ENCODE results near the gene HOXB4. TPM values are rescaled to one million over a fixed set of nuclear protein-coding genes. Genes with fewer than 3 reads are reported as not detected.

The HOXB4 gene
- total and polyA plus RNA-seq, 9 donors: 0.13 to 3.4 (median 0.87) TPM

DNA sequence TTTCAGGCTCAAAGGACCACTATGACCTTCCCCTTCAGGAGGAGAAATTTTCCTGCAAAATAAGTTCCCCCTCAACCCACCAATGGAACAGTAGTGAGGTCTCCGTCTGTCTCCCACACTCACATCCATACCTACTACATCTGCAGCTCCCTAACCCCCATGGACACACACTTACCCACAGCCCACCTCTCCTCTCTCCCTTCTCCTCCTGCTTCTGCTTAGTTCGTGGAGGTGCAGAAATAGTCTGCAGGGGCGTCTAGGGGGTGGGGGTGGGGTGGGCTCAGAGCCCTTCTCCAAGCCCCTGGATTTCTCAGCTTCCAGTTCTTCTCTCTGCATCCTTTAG lies 8.9 kb downstream of the HOXB4 start:
- WGBS, 3 donors: 22 to 39% (median 25%) methylated on average over 3 of the region's 3 CpGs
- H3K27me3 ChIP-seq: no peaks in the 10 kb centered on the region
- H3K36me3 ChIP-seq: no peaks in the 10 kb centered on the region
- no peaks in the 10 kb centered on the region for H3K4me1 ChIP-seq (ENCODE audit: insufficient read depth)
- no peak for DNase-seq
- no peak for TF ChIP-seq POLR2A (IDR thresholded peaks at IDR 0.05)
- no peak for TF ChIP-seq EP300 (IDR thresholded peaks at IDR 0.05)
- TF ChIP-seq, protein P1, sequence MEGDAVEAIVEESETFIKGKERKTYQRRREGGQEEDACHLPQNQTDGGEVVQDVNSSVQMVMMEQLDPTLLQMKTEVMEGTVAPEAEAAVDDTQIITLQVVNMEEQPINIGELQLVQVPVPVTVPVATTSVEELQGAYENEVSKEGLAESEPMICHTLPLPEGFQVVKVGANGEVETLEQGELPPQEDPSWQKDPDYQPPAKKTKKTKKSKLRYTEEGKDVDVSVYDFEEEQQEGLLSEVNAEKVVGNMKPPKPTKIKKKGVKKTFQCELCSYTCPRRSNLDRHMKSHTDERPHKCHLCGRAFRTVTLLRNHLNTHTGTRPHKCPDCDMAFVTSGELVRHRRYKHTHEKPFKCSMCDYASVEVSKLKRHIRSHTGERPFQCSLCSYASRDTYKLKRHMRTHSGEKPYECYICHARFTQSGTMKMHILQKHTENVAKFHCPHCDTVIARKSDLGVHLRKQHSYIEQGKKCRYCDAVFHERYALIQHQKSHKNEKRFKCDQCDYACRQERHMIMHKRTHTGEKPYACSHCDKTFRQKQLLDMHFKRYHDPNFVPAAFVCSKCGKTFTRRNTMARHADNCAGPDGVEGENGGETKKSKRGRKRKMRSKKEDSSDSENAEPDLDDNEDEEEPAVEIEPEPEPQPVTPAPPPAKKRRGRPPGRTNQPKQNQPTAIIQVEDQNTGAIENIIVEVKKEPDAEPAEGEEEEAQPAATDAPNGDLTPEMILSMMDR (IDR thresholded peaks at IDR 0.05): no peak
- intact Hi-C loops (cut with DNase I): no loop called here
- H3K4me3 ChIP-seq: no peak overlapping the region
- no peak overlapping the region for H3K27ac ChIP-seq
- H3K9me3 ChIP-seq: no peaks in the 10 kb centered on the region

DNA sequence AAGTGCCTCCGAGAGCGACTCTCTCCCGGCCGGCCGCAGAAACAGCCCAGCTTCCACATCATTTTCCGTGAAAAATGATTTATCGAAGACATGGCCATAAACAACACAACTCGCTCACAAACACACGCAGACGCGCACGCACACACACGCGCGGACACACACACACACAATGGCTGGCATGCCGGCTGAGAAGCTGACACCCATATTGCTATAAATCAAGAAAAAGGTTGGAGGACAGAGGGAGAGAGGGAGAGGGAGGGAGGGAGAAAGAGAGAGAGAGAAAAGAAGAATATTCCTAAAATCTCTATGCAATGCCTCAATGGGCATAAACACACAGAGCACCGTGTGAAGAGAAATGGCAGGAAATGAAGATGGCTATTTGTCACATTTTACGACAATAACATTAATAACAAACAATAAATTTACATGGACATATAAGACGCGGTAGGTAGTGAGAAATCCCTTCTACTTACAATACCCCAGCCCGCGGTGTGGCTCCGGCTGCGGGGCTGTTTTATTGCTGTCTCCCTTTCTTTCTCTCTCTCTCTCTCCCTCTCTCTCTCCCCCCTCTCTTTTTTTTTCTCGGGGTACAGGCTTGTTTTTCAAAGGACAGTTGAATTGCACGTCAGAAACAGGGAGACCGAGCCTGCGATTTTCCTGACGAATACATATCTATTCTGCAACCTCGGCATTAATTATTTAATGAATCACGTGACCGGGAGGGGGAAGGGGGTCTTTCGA lies 9.5 kb downstream of the HOXB4 start:
- H3K4me3 ChIP-seq: no peak overlapping the region
- WGBS, 3 donors: 5 to 13% (median 7%) methylated on average over 33 of the region's 33 CpGs
- intact Hi-C loops (cut with DNase I): no loop called here
- no peak for DNase-seq
- H3K27ac ChIP-seq: no peak overlapping the region
- H3K36me3 ChIP-seq: no peaks in the 10 kb centered on the region
- TF ChIP-seq EP300 (IDR thresholded peaks at IDR 0.05) (no peak), POLR2A (IDR thresholded peaks at IDR 0.05) (no peak)
- TF ChIP-seq, protein P1 (IDR thresholded peaks at IDR 0.05): no peak
- no peaks in the 10 kb centered on the region for H3K9me3 ChIP-seq
- no peaks in the 10 kb centered on the region for H3K27me3 ChIP-seq
- no peaks in the 10 kb centered on the region for H3K4me1 ChIP-seq (ENCODE audit: insufficient read depth)

DNA sequence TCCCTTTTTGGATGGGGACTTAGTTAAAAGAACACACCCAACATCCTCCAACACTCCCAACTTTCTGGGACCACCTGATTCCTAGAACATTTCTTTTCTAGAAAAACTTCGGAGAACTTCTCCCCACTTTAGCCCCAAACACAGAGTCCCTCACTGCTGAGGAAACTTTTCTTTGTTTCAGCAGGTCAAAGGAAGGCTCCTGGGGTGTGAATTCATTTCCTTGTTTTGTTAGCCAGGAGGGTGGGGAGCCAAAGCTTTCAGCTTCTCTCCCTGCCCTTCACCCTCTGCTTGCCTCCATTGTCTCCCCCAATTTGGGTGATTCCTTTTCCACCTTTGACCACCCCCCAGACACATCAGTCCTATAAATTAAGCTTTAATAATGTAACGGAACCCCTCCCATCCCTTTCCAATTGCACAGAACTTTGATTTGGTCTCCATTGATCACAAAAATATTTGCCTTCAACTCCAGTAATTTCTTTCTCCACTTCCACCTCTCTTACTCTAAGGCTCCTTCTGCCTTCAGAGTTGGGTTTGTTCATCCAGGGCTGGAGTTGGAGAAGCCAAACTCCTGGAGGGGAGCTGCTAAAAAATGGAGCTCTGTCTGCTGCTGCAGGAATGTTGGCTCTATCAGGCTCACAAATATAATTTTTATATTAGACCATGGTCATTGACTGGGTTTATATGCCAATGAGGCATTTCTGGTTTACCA lies 10.3 kb downstream of the HOXB4 start:
- Histone ChIP-seq H3K4me1 (ENCODE audit: insufficient read depth) (no peaks in the 10 kb centered on the region), H3K9me3 (no peaks in the 10 kb centered on the region), H3K4me3 (no peak overlapping the region), H3K36me3 (no peaks in the 10 kb centered on the region), H3K27me3 (no peaks in the 10 kb centered on the region), H3K27ac (no peak overlapping the region)
- TF ChIP-seq POLR2A (IDR thresholded peaks at IDR 0.05) (no peak), EP300 (IDR thresholded peaks at IDR 0.05) (no peak)
- TF ChIP-seq, protein P1 (IDR thresholded peaks at IDR 0.05): no peak
- DNase-seq: no peak
- intact Hi-C loops (cut with DNase I): no loop called here
- WGBS, 3 donors: 60 to 62% (median 60%) methylated on average over 2 of the region's 2 CpGs

DNA sequence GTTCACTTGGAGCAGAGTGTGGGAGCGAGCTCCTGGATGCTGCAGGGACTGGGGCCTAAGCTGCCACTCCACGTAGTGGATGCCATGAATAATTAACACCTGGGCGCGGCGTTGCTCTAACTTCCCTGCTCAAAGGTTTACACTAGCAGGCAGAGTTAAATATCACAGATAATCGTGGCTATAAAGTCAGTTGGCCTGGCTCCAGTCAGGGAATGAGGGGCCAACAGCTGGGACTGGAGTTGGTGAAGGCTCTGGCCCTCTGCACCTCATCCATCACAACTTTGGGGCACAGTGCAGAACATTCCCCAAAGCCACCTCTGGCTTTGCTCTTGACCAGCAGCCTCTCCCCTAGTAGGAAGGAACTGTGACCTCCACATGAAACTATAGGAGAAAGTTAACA lies 10.9 kb downstream of the HOXB4 start:
- no peaks in the 10 kb centered on the region for H3K9me3 ChIP-seq
- intact Hi-C loops (cut with DNase I): no loop called here
- H3K4me1 ChIP-seq (ENCODE audit: insufficient read depth): no peaks in the 10 kb centered on the region
- TF ChIP-seq, protein P1 (IDR thresholded peaks at IDR 0.05): no peak
- H3K36me3 ChIP-seq: no peaks in the 10 kb centered on the region
- H3K4me3 ChIP-seq: no peak overlapping the region
- no peaks in the 10 kb centered on the region for H3K27me3 ChIP-seq
- WGBS, 3 donors: 48 to 83% (median 56%) methylated on average over 6 of the region's 6 CpGs
- no peak for DNase-seq
- H3K27ac ChIP-seq: no peak overlapping the region
